SU-DHL-6 (cell line): ENCODE results near the gene HS3ST3A1.

Experiments
- CTCF ChIP-seq: fragments of 200-600 bp; sonication (generic); IDR thresholded peaks from one replicate; pipeline ENCODE4 v1.5.1; 2017; ENCODE audit warnings: antibody characterized with exemption, mild to moderate bottlenecking, low read length, moderate library complexity; ENCODE audit not compliant: insufficient read depth, poor library complexity, severe bottlenecking
- EZH2phosphoT487 ChIP-seq: fragments of 200-600 bp; sonication (generic), shearing (Covaris generic); conservative IDR thresholded peaks from 2 replicates; pipeline ENCODE4 v1.6.1; 2018; ENCODE audit warnings: mild to moderate bottlenecking, antibody characterized with exemption, low read length, moderate library complexity, mixed read lengths

GRCh38 chr17:13457783-13458182 is 143.9 kb downstream of the HS3ST3A1 start:
- TF ChIP-seq CTCF (no peak), EZH2phosphoT487 (no peak)
